C4-2B (cell line): Measurements from ENCODE around the gene GALNT2.

Source experiments
- CTCF ChIP-seq: fragments of 450-650 bp; conservative IDR thresholded peaks from 2 replicates; pipeline ENCODE4 v1.5.1; 2017; ENCODE audit warnings: mild to moderate bottlenecking
- ZFX ChIP-seq: fragments of 450-650 bp; IDR thresholded peaks from 2 replicates; pipeline ENCODE4 v1.6.1; 2017

DNA sequence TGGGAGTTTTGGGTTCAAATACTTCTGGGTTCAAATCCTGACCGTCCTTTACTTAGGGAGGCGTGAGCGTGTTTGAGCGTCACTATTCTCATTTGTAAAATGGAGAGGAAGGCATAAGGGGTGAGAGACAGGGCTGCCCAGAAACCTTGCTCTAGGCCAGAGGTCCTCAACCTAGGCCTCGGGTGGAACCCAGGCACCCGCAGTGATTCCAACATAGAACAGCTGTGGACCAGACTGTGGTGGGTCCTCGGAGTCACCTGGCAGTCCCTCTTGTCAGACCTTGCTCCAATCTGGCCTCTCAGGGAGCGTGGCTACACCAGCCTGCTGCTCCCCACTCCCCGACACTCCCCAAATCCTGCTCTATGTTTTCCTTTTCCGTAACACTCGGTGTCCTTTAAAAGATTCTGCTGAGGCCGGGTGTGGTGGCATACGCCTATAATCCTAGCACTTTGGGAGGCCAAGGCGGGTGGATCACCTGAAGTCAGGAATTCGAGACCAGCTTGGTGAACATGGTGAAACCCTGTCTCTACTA is 242.7 kb downstream of the GALNT2 start:
- no peak for TF ChIP-seq CTCF
- TF ChIP-seq ZFX = no peak
